Activated B cell treated with CpG ODN at 0.5 μM for 24 hours (primary cell): ENCODE results near the gene CACNG5. TPM values are rescaled to one million over a fixed set of nuclear protein-coding genes. Genes with fewer than 3 reads are reported as not detected.

Experiments
- ATAC-seq: fragments of 200-7000 bp; cut with Tn5 transposase; one replicate; pipeline ENCODE4 v1.10.0; 2021; ENCODE audit warnings: low read depth, mild to moderate bottlenecking, moderate library complexity
- CTCF ChIA-PET: fragments of 350-600 bp; sonication (Branson Sonifier 250); formaldehyde crosslinking; loops from one replicate; lab custom pipeline; 2021; ENCODE audit warnings: antibody characterized with exemption; lab: Charles Lee
- POLR2A ChIA-PET: fragments of 350-600 bp; sonication (Branson Sonifier 250); formaldehyde crosslinking; loops from one replicate; lab custom pipeline; 2021; ENCODE audit warnings: antibody characterized with exemption; lab: Charles Lee
- DNase-seq: peaks from one replicate; pipeline ENCODE4 v3.0.0; 2022
- H3K27ac Mint-ChIP-seq: one replicate; pipeline ENCODE4 v1.8.0; 2020; ENCODE audit warnings: mixed read lengths
- H3K27me3 Mint-ChIP-seq: one replicate; pipeline ENCODE4 v1.8.0; 2021; ENCODE audit warnings: mixed read lengths
- H3K36me3 Mint-ChIP-seq: one replicate; pipeline ENCODE4 v1.8.0; 2021; ENCODE audit warnings: low read depth, mixed read lengths
- H3K4me1 Mint-ChIP-seq: one replicate; pipeline ENCODE4 v1.8.0; 2021; ENCODE audit warnings: mixed read lengths
- H3K4me3 Mint-ChIP-seq: one replicate; pipeline ENCODE4 v1.8.0; 2020; ENCODE audit warnings: mild to moderate bottlenecking, mixed read lengths
- H3K9me3 Mint-ChIP-seq: one replicate; pipeline ENCODE4 v1.8.0; 2020; ENCODE audit warnings: mixed read lengths
- CTCF ChIP-seq: fragments of 200-600 bp; IDR thresholded peaks from one replicate; pipeline ENCODE4 v1.8.0; 2022; ENCODE audit warnings: antibody characterized with exemption, mild to moderate bottlenecking
- intact Hi-C: fragments of 100-400 bp; cut with micrococcal nuclease; formaldehyde crosslinking; loops from one replicate; pipeline ENCODE4 v1.15.1; 2024
- total RNA-seq: library from RNA; stranded (reverse); gene quantifications from 2 replicates; pipeline ENCODE4 v1.2.3, GENCODE V29; 2022

CACNG5 gene
- total RNA-seq, 1 donor from 2014 or later, result not detected

GRCh38 chr17:66803474-66803951 lies 31.4 kb upstream of the CACNG5 start:
- POLR2A ChIA-PET, result no interaction called here
- Mint-ChIP-seq H3K4me3 (no peak overlapping the region), H3K36me3 (no peaks in the 10 kb centered on the region), H3K27me3 (peaks cover 13% of the 10 kb centered on the region), H3K9me3 (no peaks in the 10 kb centered on the region), H3K27ac (no peak overlapping the region), H3K4me1 (peaks cover 1% of the 10 kb centered on the region)
- intact Hi-C loops, result no loop called here
- no peak for TF ChIP-seq CTCF
- DNase-seq, result no peak
- CTCF ChIA-PET, result no interaction called here
- no peak for ATAC-seq

- Mint-ChIP-seq H3K4me3 (no peak overlapping the region), H3K9me3 (no peaks in the 10 kb centered on the region), H3K36me3 (no peaks in the 10 kb centered on the region), H3K4me1 (peaks cover 1% of the 10 kb centered on the region), H3K27me3 (peaks cover 21% of the 10 kb centered on the region), H3K27ac (no peak overlapping the region)
- intact Hi-C loops, result no loop called here
- ChIA-PET CTCF (no interaction called here), POLR2A (no interaction called here)
- no peak for TF ChIP-seq CTCF
- ATAC-seq (no peak), DNase-seq (no peak)
Measured at GRCh38 chr17:66805567-66805966, 29.4 kb upstream of the CACNG5 start.

- no peak overlapping the region for H3K4me3 Mint-ChIP-seq
- peaks cover 21% of the 10 kb centered on the region for H3K27me3 Mint-ChIP-seq
- no peak overlapping the region for H3K27ac Mint-ChIP-seq
- no peak for ATAC-seq
- H3K9me3 Mint-ChIP-seq, result no peaks in the 10 kb centered on the region
- POLR2A ChIA-PET, result no interaction called here
- CTCF ChIA-PET, result no interaction called here
- peaks cover 1% of the 10 kb centered on the region for H3K4me1 Mint-ChIP-seq
- no peak for DNase-seq
- no peaks in the 10 kb centered on the region for H3K36me3 Mint-ChIP-seq
- intact Hi-C loops, result no loop called here
- TF ChIP-seq CTCF, result no peak
Measured at GRCh38 chr17:66807182-66807581, 27.7 kb upstream of the CACNG5 start.

- TF ChIP-seq CTCF, result no peak
- no peak for ATAC-seq
- Mint-ChIP-seq H3K36me3 (no peaks in the 10 kb centered on the region), H3K27ac (no peak overlapping the region), H3K4me1 (peaks cover 1% of the 10 kb centered on the region), H3K9me3 (no peaks in the 10 kb centered on the region), H3K27me3 (peaks cover 21% of the 10 kb centered on the region), H3K4me3 (no peak overlapping the region)
- CTCF ChIA-PET, result no interaction called here
- POLR2A ChIA-PET, result no interaction called here
- intact Hi-C loops, result no loop called here
- no peak for DNase-seq
Measured at GRCh38 chr17:66809408-66809807, 25.5 kb upstream of the CACNG5 start.

- intact Hi-C loops, result no loop called here
- no peak for TF ChIP-seq CTCF
- H3K27ac Mint-ChIP-seq, result no peak overlapping the region
Measured at GRCh38 chr17:66810951-66811682, 23.8 kb upstream of the CACNG5 start.

More at GRCh38 chr17:66810951-66811682, 23.8 kb upstream of the CACNG5 start:
- Mint-ChIP-seq H3K4me3 (no peak overlapping the region), H3K27me3 (peaks cover 21% of the 10 kb centered on the region), H3K4me1 (peaks cover 1% of the 10 kb centered on the region), H3K36me3 (no peaks in the 10 kb centered on the region), H3K9me3 (no peaks in the 10 kb centered on the region)
- ChIA-PET POLR2A (no interaction called here), CTCF (no interaction called here)
- ATAC-seq (no peak), DNase-seq (no peak)
